ENCODE results near the gene NDUFS3.
"Not testable (repeated sequence)": the region's sequence is repeated elsewhere in the genome, so short reads cannot be mapped to it uniquely, and the experiment has no call there.

The NDUFS3 gene

DNA sequence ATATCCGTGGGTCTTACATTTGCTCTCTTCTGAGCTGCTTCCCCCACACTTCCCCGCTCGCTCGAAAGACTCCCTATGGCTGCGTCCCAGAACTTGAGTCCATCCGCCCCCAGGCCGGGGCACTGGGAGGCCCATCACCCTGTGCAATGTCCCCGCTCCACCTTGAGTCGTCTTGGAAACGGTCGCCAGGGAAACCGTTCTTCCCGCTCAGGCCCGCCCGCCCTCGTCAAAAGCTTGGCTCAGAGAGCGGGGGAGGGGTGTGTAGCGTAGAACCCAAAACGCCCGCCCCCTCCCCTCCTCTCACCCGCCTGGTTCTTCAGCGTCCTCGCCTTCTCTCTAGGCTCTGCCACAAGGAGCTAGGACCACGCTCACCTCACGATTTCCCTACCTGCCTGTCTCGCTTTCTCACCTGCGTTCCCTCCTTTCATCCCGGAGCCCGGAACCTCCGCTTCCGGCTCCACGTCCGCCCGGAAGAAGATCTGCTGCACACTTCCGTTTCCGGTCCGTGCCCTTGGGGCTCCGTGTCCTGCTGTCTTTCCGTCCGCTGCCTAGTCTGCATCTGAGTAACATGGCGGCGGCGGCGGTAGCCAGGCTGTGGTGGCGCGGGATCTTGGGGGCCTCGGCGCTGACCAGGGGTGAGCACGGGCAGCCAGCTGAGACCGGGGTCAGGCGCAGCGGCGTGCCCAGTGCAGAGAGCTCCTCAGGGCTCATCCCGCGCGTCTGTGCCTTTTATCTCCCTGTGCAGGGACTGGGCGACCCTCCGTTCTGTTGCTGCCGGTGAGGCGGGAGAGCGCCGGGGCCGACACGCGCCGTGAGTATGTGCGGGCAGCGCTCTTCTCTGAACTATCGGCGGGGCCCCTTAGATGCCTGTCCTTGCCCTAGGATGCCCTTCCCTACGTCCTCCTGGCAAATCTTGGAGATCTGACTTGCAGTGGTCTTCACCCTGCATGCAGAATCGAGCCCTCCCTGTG, at the start of gene NDUFS3, which contains the start of gene KBTBD4:
NDUFS3 (plus strand) TSS at position 551 of the 971 bp plus-strand sequence; CDS start at position 569, 18 bp downstream.
KBTBD4 (minus strand) TSS at position 447 of the 971 bp plus-strand sequence; CDS start at position 428, 19 bp downstream.
- TF ChIP-seq, protein P1, sequence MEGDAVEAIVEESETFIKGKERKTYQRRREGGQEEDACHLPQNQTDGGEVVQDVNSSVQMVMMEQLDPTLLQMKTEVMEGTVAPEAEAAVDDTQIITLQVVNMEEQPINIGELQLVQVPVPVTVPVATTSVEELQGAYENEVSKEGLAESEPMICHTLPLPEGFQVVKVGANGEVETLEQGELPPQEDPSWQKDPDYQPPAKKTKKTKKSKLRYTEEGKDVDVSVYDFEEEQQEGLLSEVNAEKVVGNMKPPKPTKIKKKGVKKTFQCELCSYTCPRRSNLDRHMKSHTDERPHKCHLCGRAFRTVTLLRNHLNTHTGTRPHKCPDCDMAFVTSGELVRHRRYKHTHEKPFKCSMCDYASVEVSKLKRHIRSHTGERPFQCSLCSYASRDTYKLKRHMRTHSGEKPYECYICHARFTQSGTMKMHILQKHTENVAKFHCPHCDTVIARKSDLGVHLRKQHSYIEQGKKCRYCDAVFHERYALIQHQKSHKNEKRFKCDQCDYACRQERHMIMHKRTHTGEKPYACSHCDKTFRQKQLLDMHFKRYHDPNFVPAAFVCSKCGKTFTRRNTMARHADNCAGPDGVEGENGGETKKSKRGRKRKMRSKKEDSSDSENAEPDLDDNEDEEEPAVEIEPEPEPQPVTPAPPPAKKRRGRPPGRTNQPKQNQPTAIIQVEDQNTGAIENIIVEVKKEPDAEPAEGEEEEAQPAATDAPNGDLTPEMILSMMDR (conservative IDR thresholded peaks at IDR 0.05; ENCODE audit: low read depth, low read length): no peak
- peak within 1 kb of the TSS; percentile 96 for H3K4me3 ChIP-seq (ENCODE audit: low read depth, low read length)
- DNase-seq (ENCODE audit: low read depth): peak; percentile 92

DNA sequence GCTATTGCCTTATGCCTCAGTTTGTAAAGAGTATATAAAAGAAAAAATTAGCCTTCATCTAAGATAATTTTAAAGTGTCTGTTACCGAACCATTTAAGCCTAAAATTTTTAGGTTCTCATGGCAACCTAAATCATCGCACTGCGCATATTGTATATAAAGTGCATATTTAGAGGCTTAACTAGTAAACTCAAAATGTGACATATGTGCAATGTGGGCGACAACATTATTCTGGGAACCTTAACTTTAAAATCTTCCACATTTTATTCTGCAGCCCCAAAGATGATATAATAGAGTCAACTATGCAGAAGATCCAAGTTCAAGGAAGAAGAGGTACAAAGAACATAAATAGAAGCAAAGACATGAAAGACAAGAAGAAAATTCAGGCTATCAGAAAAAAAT, 48.9 kb upstream of the NDUFS3 start:
- TF ChIP-seq, protein P1 (conservative IDR thresholded peaks at IDR 0.05; ENCODE audit: low read depth, low read length): no peak
- no peak for DNase-seq (ENCODE audit: low read depth)
- no peak overlapping the region for H3K4me3 ChIP-seq (ENCODE audit: low read depth, low read length)

DNA sequence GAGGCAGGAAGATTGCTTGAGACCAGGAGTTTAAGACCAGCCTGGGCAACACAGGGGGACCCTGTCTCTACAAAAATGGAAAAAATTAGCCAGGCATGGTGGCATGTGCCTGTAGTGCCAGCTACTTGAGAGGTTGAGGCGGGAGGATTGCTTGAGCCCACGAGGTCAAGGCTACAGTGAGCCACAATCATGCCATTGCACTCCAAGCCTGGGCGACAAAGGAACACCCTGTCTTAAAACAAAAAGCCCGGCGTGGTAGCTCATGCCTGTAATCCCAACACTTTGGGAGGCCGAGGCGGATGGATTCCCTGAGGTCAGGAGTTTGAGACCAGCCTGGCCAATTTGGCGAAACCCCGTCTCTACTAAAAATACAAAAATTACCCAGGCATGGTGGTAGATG, 48.2 kb upstream of the NDUFS3 start:
- not testable (repeated sequence) for H3K4me3 ChIP-seq (ENCODE audit: low read depth, low read length); DNase-seq (ENCODE audit: low read depth)

DNA sequence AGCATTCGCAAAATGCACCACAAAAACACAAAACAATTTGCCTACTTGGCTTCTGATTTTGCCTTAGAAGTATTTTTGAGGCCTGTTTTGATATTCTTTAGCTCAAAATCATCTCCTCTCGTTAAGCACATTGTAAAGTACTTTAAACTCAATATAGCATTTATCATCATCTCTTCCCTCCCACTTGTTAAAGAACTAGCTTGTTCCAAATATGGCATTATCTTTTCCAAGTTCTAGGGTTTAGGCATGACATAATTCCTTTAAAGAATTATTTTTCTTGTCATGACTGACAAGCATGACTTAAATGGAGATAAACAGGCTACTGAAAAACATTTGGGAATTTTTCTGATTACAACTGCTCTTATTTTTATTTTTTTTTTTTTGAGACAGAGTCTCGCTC, 47.2 kb upstream of the NDUFS3 start:
- TF ChIP-seq, protein P1 (conservative IDR thresholded peaks at IDR 0.05; ENCODE audit: low read depth, low read length): no peak
- no peak overlapping the region for H3K4me3 ChIP-seq (ENCODE audit: low read depth, low read length)
- no peak for DNase-seq (ENCODE audit: low read depth)

DNA sequence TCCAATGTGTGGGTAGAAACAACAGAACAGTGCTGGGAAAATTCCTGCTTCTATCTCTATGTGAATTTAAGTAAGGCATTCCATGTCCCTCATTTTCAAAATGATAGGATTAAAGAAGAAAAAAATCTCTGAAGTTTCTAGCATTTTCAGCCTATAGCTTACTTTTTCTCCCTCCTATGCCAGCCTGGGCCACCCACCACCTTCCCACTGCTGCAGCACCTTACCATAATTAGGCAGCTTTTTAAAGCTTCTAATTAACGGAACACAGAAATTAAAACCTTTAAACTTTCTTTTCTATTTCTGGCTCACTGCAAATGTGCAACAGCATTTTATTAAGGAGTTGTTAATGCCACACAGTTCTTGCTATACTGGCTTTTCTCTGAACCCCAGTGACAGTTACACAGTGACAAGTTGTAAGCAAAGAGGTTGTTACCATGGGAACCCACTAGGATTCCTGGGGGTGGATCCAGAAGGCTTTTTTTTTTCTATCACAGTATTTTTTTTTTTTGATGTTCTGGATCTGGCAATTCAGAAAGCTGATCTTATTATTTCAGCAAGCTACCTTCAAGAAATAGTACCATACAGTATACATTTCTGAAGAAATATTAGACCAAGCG, 46.2 kb upstream of the NDUFS3 start:
- H3K4me3 ChIP-seq (ENCODE audit: low read depth, low read length): no peak overlapping the region
- DNase-seq (ENCODE audit: low read depth): peak; percentile 47

DNA sequence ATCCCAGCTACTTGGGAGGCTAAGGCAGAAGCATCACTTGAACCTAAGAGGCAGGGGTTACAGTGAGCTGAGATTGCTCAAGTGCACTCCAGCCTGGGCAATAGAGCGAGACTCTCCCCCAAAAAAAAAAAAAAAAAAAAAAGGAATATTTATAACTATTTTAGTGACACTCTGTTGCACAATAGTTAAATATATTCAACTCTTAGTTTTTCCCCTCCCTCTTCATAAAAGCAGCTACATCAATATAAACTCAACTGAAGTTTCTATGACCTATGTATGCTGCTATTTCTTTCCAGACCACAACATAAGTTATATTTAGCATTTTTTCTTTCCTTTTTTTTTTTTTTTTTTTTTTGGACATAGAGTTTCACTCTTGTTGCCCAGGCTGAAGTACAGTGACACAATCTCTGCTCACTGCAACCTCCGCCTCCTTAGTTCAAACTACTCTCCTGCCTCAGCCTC, 45.2 kb upstream of the NDUFS3 start:
- peak; percentile 76 for DNase-seq (ENCODE audit: low read depth)
- TF ChIP-seq, protein P1 (conservative IDR thresholded peaks at IDR 0.05; ENCODE audit: low read depth, low read length): no peak
- no peak overlapping the region for H3K4me3 ChIP-seq (ENCODE audit: low read depth, low read length)

More for the DNA sequence above, 46.2 kb upstream of the NDUFS3 start:
- TF ChIP-seq, protein P1 (conservative IDR thresholded peaks at IDR 0.05; ENCODE audit: low read depth, low read length): no peak

DNA sequence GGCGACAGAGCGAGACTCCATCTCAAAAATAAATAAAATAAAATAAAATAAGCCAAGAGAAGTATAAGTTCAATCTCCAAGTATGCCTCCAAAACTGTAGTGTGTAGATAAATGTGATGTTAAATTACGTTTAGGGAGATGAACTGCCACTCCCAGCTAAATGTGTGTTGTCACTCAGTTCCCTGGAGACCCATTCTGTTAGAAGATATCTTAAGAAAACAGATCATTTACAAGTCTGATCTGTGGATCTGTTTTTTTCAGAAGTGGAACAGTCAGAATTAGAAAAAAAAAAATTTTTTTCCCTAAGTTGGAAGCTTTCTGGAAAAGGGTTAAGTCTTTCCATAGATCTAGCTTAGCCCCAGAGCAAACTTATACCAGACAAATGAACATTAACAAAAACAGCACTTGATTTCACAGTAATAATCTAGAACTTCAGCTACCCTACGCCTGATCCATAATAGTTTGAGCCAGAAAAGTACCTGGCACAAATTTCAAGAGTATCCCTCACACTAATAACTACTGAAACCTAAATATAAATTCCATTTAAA, 44.1 kb upstream of the NDUFS3 start:
- no peak for DNase-seq (ENCODE audit: low read depth)
- H3K4me3 ChIP-seq (ENCODE audit: low read depth, low read length): no peak overlapping the region
- TF ChIP-seq, protein P1 (conservative IDR thresholded peaks at IDR 0.05; ENCODE audit: low read depth, low read length): no peak

Data from choroid plexus epithelial cell (primary cell).